HL-60 (cell line): ENCODE results near the gene CCR1.
"Not testable (repeated sequence)": the region's sequence is repeated elsewhere in the genome, so short reads cannot be mapped to it uniquely, and the experiment has no call there.

Source experiments
- DNase-seq, 2 experiments: peaks; one replicate each; pipeline ENCODE4 v3.0.0-alpha.2; 2010 to 2020; ENCODE audit warnings: low read depth in 1 of 2, low spot score in 1 of 2
- H3K27ac ChIP-seq: fragments of 250-450 bp; sonication (Bioruptor Pico); replicated peaks from 2 replicates; pipeline ENCODE4 v1.5.1; 2020; ENCODE audit warnings: mild to moderate bottlenecking, moderate library complexity
- H3K27me3 ChIP-seq: fragments of 250-450 bp; sonication (Bioruptor Pico); 2 replicates; pipeline ENCODE4 v1.5.1; 2021; ENCODE audit warnings: mild to moderate bottlenecking, moderate library complexity; ENCODE audit not compliant: insufficient read depth, poor library complexity, severe bottlenecking
- H3K4me3 ChIP-seq: replicated peaks from 2 replicates; pipeline ENCODE4 v1.5.1; 2011; ENCODE audit warnings: mild to moderate bottlenecking, control low read depth, low read length; ENCODE audit not compliant: insufficient read depth
- GABPA ChIP-seq: IDR thresholded peaks from 2 replicates; pipeline ENCODE4 v1.6.1; 2012; ENCODE audit warnings: low read depth
- POLR2AphosphoS5 ChIP-seq: IDR thresholded peaks from 2 replicates; pipeline ENCODE4 v1.6.1; 2012; ENCODE audit warnings: low read depth
- SPI1 ChIP-seq: IDR thresholded peaks from 2 replicates; pipeline ENCODE4 v1.6.1; 2012; ENCODE audit warnings: low read depth, mild to moderate bottlenecking, borderline replicate concordance
- TF ChIP-seq, protein P1 (sequence below): IDR thresholded peaks from one replicate; pipeline ENCODE4 v1.5.1; 2011; ENCODE audit warnings: low read length, control low read depth, inconsistent platforms; ENCODE audit not compliant: insufficient read depth
- TF ChIP-seq, protein P2 (sequence below): IDR thresholded peaks from 2 replicates; pipeline ENCODE4 v1.6.1; 2012; ENCODE audit warnings: low read depth; ENCODE audit not compliant: insufficient replicate concordance

The CCR1 gene

GRCh38 chr3:46183330-46183729, 24.8 kb downstream of the CCR1 start:
- peak in 1 of 2 experiments; percentile 19 for DNase-seq
- no peaks in the 10 kb centered on the region for H3K27me3 ChIP-seq
- TF ChIP-seq, protein P1, sequence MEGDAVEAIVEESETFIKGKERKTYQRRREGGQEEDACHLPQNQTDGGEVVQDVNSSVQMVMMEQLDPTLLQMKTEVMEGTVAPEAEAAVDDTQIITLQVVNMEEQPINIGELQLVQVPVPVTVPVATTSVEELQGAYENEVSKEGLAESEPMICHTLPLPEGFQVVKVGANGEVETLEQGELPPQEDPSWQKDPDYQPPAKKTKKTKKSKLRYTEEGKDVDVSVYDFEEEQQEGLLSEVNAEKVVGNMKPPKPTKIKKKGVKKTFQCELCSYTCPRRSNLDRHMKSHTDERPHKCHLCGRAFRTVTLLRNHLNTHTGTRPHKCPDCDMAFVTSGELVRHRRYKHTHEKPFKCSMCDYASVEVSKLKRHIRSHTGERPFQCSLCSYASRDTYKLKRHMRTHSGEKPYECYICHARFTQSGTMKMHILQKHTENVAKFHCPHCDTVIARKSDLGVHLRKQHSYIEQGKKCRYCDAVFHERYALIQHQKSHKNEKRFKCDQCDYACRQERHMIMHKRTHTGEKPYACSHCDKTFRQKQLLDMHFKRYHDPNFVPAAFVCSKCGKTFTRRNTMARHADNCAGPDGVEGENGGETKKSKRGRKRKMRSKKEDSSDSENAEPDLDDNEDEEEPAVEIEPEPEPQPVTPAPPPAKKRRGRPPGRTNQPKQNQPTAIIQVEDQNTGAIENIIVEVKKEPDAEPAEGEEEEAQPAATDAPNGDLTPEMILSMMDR = no peak
- TF ChIP-seq SPI1 (no peak), GABPA (no peak), POLR2AphosphoS5 (no peak)
- TF ChIP-seq, protein P2, sequence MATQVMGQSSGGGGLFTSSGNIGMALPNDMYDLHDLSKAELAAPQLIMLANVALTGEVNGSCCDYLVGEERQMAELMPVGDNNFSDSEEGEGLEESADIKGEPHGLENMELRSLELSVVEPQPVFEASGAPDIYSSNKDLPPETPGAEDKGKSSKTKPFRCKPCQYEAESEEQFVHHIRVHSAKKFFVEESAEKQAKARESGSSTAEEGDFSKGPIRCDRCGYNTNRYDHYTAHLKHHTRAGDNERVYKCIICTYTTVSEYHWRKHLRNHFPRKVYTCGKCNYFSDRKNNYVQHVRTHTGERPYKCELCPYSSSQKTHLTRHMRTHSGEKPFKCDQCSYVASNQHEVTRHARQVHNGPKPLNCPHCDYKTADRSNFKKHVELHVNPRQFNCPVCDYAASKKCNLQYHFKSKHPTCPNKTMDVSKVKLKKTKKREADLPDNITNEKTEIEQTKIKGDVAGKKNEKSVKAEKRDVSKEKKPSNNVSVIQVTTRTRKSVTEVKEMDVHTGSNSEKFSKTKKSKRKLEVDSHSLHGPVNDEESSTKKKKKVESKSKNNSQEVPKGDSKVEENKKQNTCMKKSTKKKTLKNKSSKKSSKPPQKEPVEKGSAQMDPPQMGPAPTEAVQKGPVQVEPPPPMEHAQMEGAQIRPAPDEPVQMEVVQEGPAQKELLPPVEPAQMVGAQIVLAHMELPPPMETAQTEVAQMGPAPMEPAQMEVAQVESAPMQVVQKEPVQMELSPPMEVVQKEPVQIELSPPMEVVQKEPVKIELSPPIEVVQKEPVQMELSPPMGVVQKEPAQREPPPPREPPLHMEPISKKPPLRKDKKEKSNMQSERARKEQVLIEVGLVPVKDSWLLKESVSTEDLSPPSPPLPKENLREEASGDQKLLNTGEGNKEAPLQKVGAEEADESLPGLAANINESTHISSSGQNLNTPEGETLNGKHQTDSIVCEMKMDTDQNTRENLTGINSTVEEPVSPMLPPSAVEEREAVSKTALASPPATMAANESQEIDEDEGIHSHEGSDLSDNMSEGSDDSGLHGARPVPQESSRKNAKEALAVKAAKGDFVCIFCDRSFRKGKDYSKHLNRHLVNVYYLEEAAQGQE = no peak
- no peak overlapping the region for H3K27ac ChIP-seq
- H3K4me3 ChIP-seq = no peak overlapping the region

DNA sequence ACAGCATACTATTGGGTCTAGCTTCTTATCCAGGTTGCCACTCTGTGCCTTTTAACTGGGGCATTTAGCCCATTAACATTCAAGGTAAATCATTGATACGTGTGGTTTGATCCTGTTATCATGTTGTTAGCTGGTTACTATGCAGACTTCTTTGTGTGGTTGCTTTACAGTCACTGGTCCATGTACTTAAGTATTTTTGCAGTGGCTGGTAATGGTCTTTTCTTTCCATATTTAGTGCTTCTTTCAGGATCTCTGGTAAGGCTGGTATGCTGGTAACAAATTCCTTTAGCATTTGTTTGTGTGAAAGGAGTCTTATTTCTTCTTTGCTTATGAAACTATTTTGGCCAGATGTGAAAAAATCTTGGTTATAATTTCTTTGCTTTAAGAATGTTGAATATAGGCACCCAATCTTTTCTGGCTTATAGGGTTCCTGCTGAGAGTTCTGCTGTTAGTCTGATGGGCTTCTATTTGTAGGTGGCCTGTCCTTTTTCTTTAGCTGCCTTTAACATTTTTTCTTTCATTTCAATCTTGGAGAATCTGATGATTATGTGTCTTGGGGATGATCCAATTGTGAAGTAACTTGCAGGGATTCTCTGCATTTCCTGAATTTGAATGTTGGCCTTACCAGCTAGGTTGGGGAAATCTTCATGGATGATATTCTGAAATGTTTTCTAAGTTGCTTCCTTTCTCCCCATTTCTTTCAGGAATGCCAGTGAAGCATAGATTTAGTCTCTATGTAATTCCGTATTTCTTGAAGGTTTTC, 39.3 kb downstream of the CCR1 start:
- H3K27ac ChIP-seq = no peak overlapping the region
- no peaks in the 10 kb centered on the region for H3K27me3 ChIP-seq
- DNase-seq = no peak
- H3K4me3 ChIP-seq = no peak overlapping the region
- TF ChIP-seq, protein P1 = no peak
- TF ChIP-seq, protein P2 = no peak
- no peak for TF ChIP-seq SPI1
- TF ChIP-seq GABPA = no peak
- TF ChIP-seq POLR2AphosphoS5 = no peak

GRCh38 chr3:46163556-46164041, 44.5 kb downstream of the CCR1 start:
- TF ChIP-seq SPI1 = no peak
- Histone ChIP-seq H3K27ac (no peak overlapping the region), H3K4me3 (no peak overlapping the region), H3K27me3 (no peaks in the 10 kb centered on the region)
- no peak for DNase-seq

DNA sequence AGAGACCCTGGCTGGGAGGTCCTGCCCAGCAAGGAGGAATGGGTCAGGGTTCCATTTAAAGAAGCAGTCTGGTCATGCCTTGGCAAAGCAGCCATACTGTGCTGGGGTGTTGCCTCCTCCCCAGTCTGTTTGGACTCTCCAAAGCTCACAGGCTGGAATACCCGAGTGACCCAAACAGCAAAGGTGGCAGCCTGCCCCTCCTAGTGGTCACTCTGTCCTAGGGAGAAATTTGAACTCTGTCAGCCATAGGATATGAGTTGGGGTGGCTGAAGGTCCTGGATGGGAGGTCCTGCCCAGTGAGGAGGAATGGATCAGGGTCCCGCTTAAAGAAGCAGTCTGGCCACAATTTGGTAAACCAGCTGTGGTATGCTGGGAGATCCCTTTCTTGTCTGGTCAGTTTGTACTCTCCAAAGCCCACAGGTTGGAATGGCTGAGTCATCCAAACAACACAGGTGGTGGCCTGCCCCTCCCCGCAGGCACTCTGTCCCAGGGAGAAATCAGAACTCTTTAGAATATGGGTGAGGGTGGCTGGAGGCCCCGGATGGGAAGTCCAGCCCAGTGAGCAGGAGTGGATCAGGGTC, 45.0 kb downstream of the CCR1 start:
- TF ChIP-seq, protein P1 = no peak
- TF ChIP-seq, protein P2 = no peak
- TF ChIP-seq GABPA = no peak
- no peak for TF ChIP-seq SPI1
- no peak for TF ChIP-seq POLR2AphosphoS5
- no peak for DNase-seq
- no peak overlapping the region for H3K4me3 ChIP-seq
- no peaks in the 10 kb centered on the region for H3K27me3 ChIP-seq
- H3K27ac ChIP-seq = no peak overlapping the region

DNA sequence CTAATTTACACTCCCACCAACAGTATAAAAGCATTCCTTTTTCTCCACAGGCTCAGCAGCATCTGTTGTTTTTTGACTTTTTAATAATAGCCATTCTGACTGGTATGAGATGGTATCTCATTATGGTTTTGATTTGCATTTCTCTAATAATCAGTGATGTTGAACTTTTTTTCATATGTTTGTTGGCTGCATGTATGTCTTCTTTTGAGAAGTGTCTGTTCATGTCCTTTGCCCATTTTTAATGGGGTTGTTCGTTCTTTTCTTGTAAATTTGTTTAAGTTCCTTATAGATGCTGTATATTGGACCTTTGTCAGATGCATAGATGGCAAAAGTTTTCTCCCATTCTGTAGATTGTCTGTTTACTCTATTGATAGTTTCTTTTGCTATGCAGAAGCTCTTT, 50.4 kb downstream of the CCR1 start:
- not testable (repeated sequence) for H3K27me3 ChIP-seq, H3K4me3 ChIP-seq, DNase-seq, H3K27ac ChIP-seq
